ENCODE data around the gene RPS17.

DNA sequence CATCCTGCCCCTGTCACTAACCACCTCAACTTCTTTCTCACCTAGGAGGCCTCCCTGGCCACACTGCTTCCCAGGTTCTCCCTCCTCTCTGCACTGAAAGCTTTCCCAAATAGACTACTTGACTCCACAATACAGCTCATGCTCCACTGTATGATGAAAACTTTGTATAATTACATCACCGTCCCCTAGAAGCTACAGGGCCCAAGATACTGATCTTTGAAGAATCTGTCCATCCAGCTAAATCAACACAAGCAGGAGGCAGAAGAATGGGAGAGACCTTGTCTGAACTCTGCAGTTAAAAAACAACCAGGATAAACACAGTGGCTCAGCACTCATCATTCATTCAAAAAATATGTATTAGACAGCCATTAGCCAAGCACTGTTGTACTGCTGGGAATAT lies 26.4 kb upstream of the RPS17 start:
- no peak for TF ChIP-seq POLR2AphosphoS5 (IDR thresholded peaks at IDR 0.05; ENCODE audit: borderline replicate concordance, low read depth, low read length)
- TF ChIP-seq EZH2 (IDR thresholded peaks at IDR 0.05) = no peak
- TF ChIP-seq FOXP2 (optimal IDR thresholded peaks at IDR 0.05; ENCODE audit: control extremely low read depth, extremely low read length, insufficient read depth) = no peak

Measured in SK-N-MC (cell line).